Measurements from ENCODE around the gene DCTN5.

The DCTN5 gene

DNA sequence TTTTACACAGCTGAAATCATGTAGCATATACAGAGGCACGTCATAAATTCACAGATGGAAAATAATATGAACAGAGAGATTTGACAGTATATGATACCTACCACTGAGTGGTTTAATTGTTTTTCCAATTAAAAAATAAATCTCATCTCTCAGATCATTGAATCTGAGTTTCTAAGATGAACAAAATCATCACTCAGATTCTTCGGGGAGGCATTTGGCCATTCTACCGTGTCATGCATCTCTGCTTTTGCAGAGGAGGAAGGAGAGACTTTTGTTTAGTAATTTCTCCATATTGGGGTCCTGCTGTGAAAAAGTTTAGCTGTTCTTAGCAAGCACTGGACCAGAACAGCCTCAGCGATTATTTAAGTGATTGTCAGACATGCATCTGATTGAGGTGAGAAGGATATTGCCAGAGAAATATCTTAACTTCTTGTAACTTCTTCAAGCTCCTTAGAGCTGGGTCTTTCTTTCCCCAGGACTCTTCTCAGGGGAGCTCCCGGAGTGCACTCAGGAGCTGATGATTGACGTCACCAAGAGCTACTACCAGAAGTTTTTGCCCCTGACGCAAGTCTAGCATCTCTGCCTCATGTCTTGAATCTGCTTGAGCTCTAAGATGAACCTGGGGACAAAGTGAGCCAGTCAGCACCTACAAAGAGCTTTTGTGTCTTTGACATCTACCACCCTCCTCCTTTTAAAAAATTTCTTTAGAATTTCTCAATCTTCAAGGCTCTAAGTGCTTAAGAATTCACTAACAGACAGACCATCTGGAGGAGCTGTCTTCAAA lies 25.5 kb downstream of the DCTN5 start:
- TF ChIP-seq, protein P1, sequence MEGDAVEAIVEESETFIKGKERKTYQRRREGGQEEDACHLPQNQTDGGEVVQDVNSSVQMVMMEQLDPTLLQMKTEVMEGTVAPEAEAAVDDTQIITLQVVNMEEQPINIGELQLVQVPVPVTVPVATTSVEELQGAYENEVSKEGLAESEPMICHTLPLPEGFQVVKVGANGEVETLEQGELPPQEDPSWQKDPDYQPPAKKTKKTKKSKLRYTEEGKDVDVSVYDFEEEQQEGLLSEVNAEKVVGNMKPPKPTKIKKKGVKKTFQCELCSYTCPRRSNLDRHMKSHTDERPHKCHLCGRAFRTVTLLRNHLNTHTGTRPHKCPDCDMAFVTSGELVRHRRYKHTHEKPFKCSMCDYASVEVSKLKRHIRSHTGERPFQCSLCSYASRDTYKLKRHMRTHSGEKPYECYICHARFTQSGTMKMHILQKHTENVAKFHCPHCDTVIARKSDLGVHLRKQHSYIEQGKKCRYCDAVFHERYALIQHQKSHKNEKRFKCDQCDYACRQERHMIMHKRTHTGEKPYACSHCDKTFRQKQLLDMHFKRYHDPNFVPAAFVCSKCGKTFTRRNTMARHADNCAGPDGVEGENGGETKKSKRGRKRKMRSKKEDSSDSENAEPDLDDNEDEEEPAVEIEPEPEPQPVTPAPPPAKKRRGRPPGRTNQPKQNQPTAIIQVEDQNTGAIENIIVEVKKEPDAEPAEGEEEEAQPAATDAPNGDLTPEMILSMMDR (IDR thresholded peaks at IDR 0.05) = no peak
- no peak for TF ChIP-seq ZFX (IDR thresholded peaks at IDR 0.05; ENCODE audit: borderline replicate concordance)
- H3K27ac ChIP-seq = no peak overlapping the region

DNA sequence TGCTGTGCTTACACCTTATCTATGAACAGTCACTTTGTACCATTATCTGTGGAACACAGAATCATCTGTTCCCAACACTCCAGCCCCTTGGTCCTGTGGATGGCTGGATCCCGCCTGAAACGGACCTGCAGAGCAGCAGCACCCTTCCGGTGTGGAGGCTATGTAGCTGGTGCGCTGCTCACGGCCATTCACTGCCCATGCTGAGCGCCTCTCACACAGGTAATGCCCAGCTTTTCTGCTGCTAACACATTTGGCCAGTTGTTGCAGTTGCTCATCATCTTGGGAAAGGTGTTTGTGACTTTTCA lies 26.0 kb downstream of the DCTN5 start:
- no peak overlapping the region for H3K27ac ChIP-seq
- TF ChIP-seq ZFX (IDR thresholded peaks at IDR 0.05; ENCODE audit: borderline replicate concordance) = no peak
- TF ChIP-seq, protein P1 (IDR thresholded peaks at IDR 0.05) = no peak

DNA sequence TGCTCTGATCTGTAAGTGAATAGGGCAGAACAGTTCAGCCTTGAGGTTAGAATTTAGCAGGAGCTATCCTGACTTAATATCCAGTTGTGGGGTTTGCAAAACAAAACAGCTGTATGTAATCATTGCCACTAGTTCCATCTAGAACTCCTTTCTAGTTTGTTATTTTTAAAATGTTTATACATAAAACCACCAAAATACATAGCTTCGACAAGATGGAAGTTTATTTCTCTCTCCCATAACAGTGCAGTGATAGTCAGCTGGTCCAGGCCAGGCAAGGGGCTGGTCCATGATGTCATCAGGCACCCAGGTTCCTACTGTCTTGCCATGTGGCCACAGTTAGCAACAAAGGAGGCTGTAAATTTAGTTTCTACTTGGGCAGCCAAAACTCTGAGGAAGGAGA lies 27.0 kb downstream of the DCTN5 start:
- TF ChIP-seq, protein P1 (IDR thresholded peaks at IDR 0.05) = no peak
- no peak for TF ChIP-seq ZFX (IDR thresholded peaks at IDR 0.05; ENCODE audit: borderline replicate concordance)
- no peak overlapping the region for H3K27ac ChIP-seq

DNA sequence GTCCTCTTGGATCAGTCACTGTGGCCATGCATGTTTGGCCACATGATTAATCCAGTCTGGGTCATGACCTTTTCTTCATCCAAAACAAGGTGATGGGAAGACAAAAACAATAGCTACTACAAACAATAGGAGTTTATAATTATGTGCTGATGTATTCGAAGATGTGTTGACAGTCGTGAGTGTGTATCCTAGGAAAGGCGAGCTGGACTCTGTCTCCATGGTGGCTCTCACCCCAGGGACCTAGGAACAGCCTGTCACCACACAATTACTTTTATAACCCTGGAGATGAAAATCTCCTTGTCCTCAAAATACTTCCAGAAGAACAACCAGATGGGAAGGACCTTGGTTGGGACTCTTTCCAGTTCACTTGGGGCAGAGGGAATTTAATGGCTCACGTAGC lies 27.6 kb downstream of the DCTN5 start:
- TF ChIP-seq ZFX (IDR thresholded peaks at IDR 0.05; ENCODE audit: borderline replicate concordance) = no peak
- TF ChIP-seq, protein P1 (IDR thresholded peaks at IDR 0.05) = no peak
- no peak overlapping the region for H3K27ac ChIP-seq

DNA sequence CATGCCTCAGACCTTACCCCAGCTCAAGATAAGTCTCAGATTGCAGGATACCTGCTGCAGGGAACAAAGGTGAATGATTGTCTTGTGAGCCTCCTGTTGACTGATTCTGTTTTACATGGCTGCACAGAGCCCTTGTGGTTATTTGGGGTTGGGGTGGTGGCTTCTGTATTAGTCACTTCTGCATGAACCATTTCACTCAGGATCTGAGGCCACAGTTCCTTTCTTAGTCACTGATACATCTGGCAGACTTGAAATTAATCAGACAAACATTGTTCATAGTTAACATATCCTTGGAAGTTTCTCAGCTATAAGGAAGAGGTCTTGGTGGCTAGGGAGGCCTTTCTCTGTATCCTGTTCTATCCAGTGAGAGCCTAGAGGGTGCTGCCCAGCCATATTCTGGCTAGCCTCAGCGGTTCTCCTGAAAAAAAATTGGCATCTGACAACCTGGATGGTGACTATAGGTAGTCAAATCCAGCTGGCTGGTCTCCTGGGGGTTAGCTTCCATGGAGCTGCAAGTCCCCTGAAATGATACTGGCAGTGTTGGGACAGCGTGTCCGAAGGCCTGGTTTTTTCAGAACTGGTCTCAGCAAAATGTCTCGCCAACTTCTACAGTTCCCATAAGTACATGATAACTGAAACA lies 29.0 kb downstream of the DCTN5 start:
- TF ChIP-seq ZFX (IDR thresholded peaks at IDR 0.05; ENCODE audit: borderline replicate concordance) = no peak
- TF ChIP-seq, protein P1 (IDR thresholded peaks at IDR 0.05) = no peak
- H3K27ac ChIP-seq = no peak overlapping the region

DNA sequence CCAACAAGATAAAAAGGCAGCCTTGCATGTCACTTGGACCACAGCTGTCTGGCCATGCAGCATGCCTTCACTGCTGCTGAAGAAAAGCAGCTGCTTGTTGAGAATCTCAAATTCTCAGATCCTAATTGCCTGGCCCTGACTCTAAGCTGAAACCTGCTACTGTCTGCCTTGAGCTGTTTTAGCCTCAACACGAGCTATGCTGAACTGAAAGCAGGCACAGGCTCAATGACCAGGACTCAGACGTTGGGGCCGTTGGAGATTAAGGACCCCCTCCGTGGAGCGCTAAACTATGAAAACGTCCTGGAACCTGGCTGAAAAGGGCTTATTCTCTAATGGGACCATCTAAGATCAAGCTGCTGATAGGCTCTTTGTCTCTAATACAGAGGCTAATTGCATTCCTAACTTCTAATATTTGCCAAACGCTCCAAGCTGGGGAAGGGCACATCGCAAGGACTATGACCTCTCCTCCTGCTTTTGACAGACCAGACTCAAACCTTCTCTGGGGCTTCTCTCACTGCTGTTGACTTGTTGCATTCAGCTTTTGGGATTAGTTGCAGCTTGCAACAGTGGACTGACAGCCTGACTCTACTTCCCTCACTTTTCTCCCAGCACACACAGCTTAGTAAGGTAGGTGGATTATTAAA lies 32.8 kb downstream of the DCTN5 start:
- no peak for TF ChIP-seq ZFX (IDR thresholded peaks at IDR 0.05; ENCODE audit: borderline replicate concordance)
- TF ChIP-seq, protein P1 (IDR thresholded peaks at IDR 0.05) = no peak
- H3K27ac ChIP-seq = no peak overlapping the region
